Neural progenitor cell (in vitro differentiated cells): ENCODE measurements around the gene FOXN3. TPM values are rescaled to one million over a fixed set of nuclear protein-coding genes. Genes with fewer than 3 reads are reported as not detected.

Source experiments
- DNase-seq: peaks from one replicate; pipeline ENCODE4 v3.0.0-alpha.2; 2016; ENCODE audit warnings: low spot score
- H2AFZ ChIP-seq: fragments of 200-600 bp; sonication (generic); replicated peaks from 2 replicates; pipeline ENCODE4 v1.6.1; 2016; ENCODE audit warnings: antibody characterized with exemption
- H3F3A ChIP-seq: fragments of 200-600 bp; sonication (generic); 2 replicates; pipeline ENCODE4 v1.6.1; 2016; ENCODE audit warnings: antibody characterized with exemption, low read depth
- H3K27ac ChIP-seq: fragments of 200-600 bp; sonication (generic); 2 replicates; pipeline ENCODE4 v1.5.1; 2016; ENCODE audit warnings: mild to moderate bottlenecking
- H3K27me3 ChIP-seq: fragments of 200-600 bp; sonication (generic); 2 replicates; pipeline ENCODE4 v1.6.1; 2016; ENCODE audit warnings: mild to moderate bottlenecking, moderate library complexity
- H3K36me3 ChIP-seq: fragments of 200-600 bp; sonication (generic); 2 replicates; pipeline ENCODE4 v1.5.1; 2016
- H3K4me1 ChIP-seq: fragments of 200-600 bp; sonication (generic); 2 replicates; pipeline ENCODE4 v1.6.1; 2016; ENCODE audit warnings: mixed run types
- H3K4me2 ChIP-seq: fragments of 200-600 bp; sonication (generic); 2 replicates; pipeline ENCODE4 v1.6.1; 2016
- H3K4me3 ChIP-seq: fragments of 200-600 bp; sonication (generic); 2 replicates; pipeline ENCODE4 v1.5.1; 2016
- H3K79me2 ChIP-seq: fragments of 200-600 bp; sonication (generic); 2 replicates; pipeline ENCODE4 v1.6.1; 2016; ENCODE audit warnings: low read depth
- H3K9ac ChIP-seq: fragments of 200-600 bp; sonication (generic); 2 replicates; pipeline ENCODE4 v1.6.1; 2016
- H3K9me3 ChIP-seq: fragments of 200-600 bp; sonication (generic); 2 replicates; pipeline ENCODE4 v1.5.1; 2016; ENCODE audit warnings: low read depth
- H4K20me1 ChIP-seq: fragments of 200-600 bp; sonication (generic); 2 replicates; pipeline ENCODE4 v1.6.1; 2016; ENCODE audit warnings: low read depth
- H3K27ac Mint-ChIP-seq: 3 replicates; pipeline ENCODE4 v1.8.0; 2021; ENCODE audit warnings: mixed read lengths
- H3K27me3 Mint-ChIP-seq: 2 replicates; pipeline ENCODE4 v1.8.0; 2022; ENCODE audit warnings: low read depth, mild to moderate bottlenecking, inconsistent platforms, moderate library complexity, mixed read lengths; ENCODE audit not compliant: insufficient read depth
- H3K36me3 Mint-ChIP-seq: 3 replicates; pipeline ENCODE4 v1.8.0; 2021; ENCODE audit warnings: mixed read lengths
- H3K4me1 Mint-ChIP-seq: 3 replicates; pipeline ENCODE4 v1.8.0; 2021; ENCODE audit warnings: mixed read lengths
- H3K4me3 Mint-ChIP-seq: 3 replicates; pipeline ENCODE4 v1.8.0; 2021; ENCODE audit warnings: mild to moderate bottlenecking, moderate library complexity, mixed read lengths
- H3K9me3 Mint-ChIP-seq: 3 replicates; pipeline ENCODE4 v1.8.0; 2020; ENCODE audit warnings: mixed read lengths
- CTCF ChIP-seq: fragments of 200-600 bp; sonication (generic); IDR thresholded peaks from 2 replicates; pipeline ENCODE4 v1.5.1; 2017; ENCODE audit warnings: antibody characterized with exemption, mild to moderate bottlenecking
- EZH2 ChIP-seq: fragments of 200-600 bp; sonication (generic); IDR thresholded peaks from 2 replicates; pipeline ENCODE4 v1.6.1; 2017; ENCODE audit warnings: antibody characterized with exemption, mild to moderate bottlenecking, moderate library complexity
- EZH2phosphoT487 ChIP-seq: fragments of 200-600 bp; sonication (generic); IDR thresholded peaks from 2 replicates; pipeline ENCODE4 v1.6.1; 2017; ENCODE audit warnings: antibody characterized with exemption
- total RNA-seq: library from RNA; depleted of rRNA; stranded (reverse); fragments of >200 nt; gene quantifications from 2 replicates; pipeline ENCODE4 v1.2.3, GENCODE V29; 2015; ENCODE audit warnings: low replicate concordance

Gene FOXN3
- total RNA-seq, 1 donor from 2014 or later = 39.5 TPM

- Histone ChIP-seq H3K4me3 (no peak overlapping the region), H3K4me1 (peaks cover 3% of the 10 kb centered on the region), H3K79me2 (peaks cover 60% of the 10 kb centered on the region), H3K4me2 (no peak overlapping the region), H3K27ac (no peak overlapping the region), H3K9me3 (no peaks in the 10 kb centered on the region), H3K27me3 (no peaks in the 10 kb centered on the region), H4K20me1 (no peaks in the 10 kb centered on the region), H3K9ac (no peak overlapping the region), H3K36me3 (no peaks in the 10 kb centered on the region), H3F3A (no peaks in the 10 kb centered on the region), H2AFZ (no peak overlapping the region)
- H3K27me3 Mint-ChIP-seq = peaks cover 4% of the 10 kb centered on the region
- peaks cover 7% of the 10 kb centered on the region for H3K9me3 Mint-ChIP-seq
- H3K4me3 Mint-ChIP-seq = no peak overlapping the region
- peaks cover 8% of the 10 kb centered on the region for H3K36me3 Mint-ChIP-seq
- TF ChIP-seq CTCF (no peak), EZH2 (no peak), EZH2phosphoT487 (no peak)
- no peak overlapping the region for H3K27ac Mint-ChIP-seq
- peaks cover 11% of the 10 kb centered on the region for H3K4me1 Mint-ChIP-seq
- no peak for DNase-seq
Observed at GRCh38 chr14:89360277-89360676, 56.8 kb downstream of the FOXN3 start.

- no peak overlapping the region for H3K4me2 ChIP-seq
- no peak overlapping the region for H3K4me3 ChIP-seq
- peaks cover 60% of the 10 kb centered on the region for H3K79me2 ChIP-seq
- no peaks in the 10 kb centered on the region for H3F3A ChIP-seq
- DNase-seq = no peak
- no peak overlapping the region for H2AFZ ChIP-seq
- peaks cover 8% of the 10 kb centered on the region for H3K36me3 Mint-ChIP-seq
- peaks cover 7% of the 10 kb centered on the region for H3K9me3 Mint-ChIP-seq
- no peaks in the 10 kb centered on the region for H3K36me3 ChIP-seq
- no peaks in the 10 kb centered on the region for H4K20me1 ChIP-seq
- no peak overlapping the region for H3K9ac ChIP-seq
- no peak overlapping the region for H3K4me3 Mint-ChIP-seq
- no peaks in the 10 kb centered on the region for H3K27me3 ChIP-seq
- no peaks in the 10 kb centered on the region for H3K9me3 ChIP-seq
- H3K27me3 Mint-ChIP-seq = peaks cover 4% of the 10 kb centered on the region
- peaks cover 5% of the 10 kb centered on the region for H3K4me1 Mint-ChIP-seq
- TF ChIP-seq EZH2 (no peak), EZH2phosphoT487 (no peak), CTCF (no peak)
- H3K27ac ChIP-seq = no peak overlapping the region
- no peaks in the 10 kb centered on the region for H3K4me1 ChIP-seq
- no peak overlapping the region for H3K27ac Mint-ChIP-seq
Observed at GRCh38 chr14:89359477-89360222, 57.4 kb downstream of the FOXN3 start.

- Mint-ChIP-seq H3K27me3 (peaks cover 6% of the 10 kb centered on the region), H3K4me3 (no peak overlapping the region)
- H3K27ac ChIP-seq = no peak overlapping the region
Observed at GRCh38 chr14:89357655-89358297, 59.3 kb downstream of the FOXN3 start.

More at GRCh38 chr14:89357655-89358297, 59.3 kb downstream of the FOXN3 start:
- H3F3A ChIP-seq = peaks cover 4% of the 10 kb centered on the region
- no peaks in the 10 kb centered on the region for H3K9me3 ChIP-seq
- H3K4me3 ChIP-seq = no peak overlapping the region
- H3K36me3 Mint-ChIP-seq = no peaks in the 10 kb centered on the region
- H3K36me3 ChIP-seq = no peaks in the 10 kb centered on the region
- no peaks in the 10 kb centered on the region for H3K9me3 Mint-ChIP-seq
- H2AFZ ChIP-seq = no peak overlapping the region
- no peak overlapping the region for H3K4me2 ChIP-seq
- peaks cover 11% of the 10 kb centered on the region for H3K4me1 ChIP-seq
- TF ChIP-seq EZH2 (no peak), EZH2phosphoT487 (no peak), CTCF (no peak)
- H3K27ac Mint-ChIP-seq = no peak overlapping the region
- H3K9ac ChIP-seq = no peak overlapping the region
- no peaks in the 10 kb centered on the region for H3K27me3 ChIP-seq
- H4K20me1 ChIP-seq = no peaks in the 10 kb centered on the region
- peaks cover 7% of the 10 kb centered on the region for H3K4me1 Mint-ChIP-seq
- no peak for DNase-seq
- H3K79me2 ChIP-seq = peaks cover 60% of the 10 kb centered on the region
